Subcutaneous adipose tissue (tissue), 4 donors: Measurements from ENCODE around the gene KIF1A. TPM values are rescaled to one million over a fixed set of nuclear protein-coding genes. Genes with fewer than 3 reads are reported as not detected.

ENCODE experiments used
- total RNA-seq, 4 donors: library from RNA; depleted of rRNA; stranded (reverse); fragments of >200 nt; gene quantifications; one replicate each; pipeline ENCODE4 v1.1.0, GENCODE V29; 2016
- TF ChIP-seq, protein P1 (sequence below): fragments of 450-650 bp; IDR thresholded peaks from one replicate; pipeline ENCODE4 v1.5.1; 2016; ENCODE audit warnings: low read depth, mild to moderate bottlenecking, control low read depth, antibody characterized with exemption, moderate library complexity

KIF1A gene
- total RNA-seq, 4 donors from 2014 or later = not detected

GRCh38 chr2:240815761-240816583, 4.0 kb downstream of the KIF1A start:
- TF ChIP-seq, protein P1, sequence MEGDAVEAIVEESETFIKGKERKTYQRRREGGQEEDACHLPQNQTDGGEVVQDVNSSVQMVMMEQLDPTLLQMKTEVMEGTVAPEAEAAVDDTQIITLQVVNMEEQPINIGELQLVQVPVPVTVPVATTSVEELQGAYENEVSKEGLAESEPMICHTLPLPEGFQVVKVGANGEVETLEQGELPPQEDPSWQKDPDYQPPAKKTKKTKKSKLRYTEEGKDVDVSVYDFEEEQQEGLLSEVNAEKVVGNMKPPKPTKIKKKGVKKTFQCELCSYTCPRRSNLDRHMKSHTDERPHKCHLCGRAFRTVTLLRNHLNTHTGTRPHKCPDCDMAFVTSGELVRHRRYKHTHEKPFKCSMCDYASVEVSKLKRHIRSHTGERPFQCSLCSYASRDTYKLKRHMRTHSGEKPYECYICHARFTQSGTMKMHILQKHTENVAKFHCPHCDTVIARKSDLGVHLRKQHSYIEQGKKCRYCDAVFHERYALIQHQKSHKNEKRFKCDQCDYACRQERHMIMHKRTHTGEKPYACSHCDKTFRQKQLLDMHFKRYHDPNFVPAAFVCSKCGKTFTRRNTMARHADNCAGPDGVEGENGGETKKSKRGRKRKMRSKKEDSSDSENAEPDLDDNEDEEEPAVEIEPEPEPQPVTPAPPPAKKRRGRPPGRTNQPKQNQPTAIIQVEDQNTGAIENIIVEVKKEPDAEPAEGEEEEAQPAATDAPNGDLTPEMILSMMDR = no peak

GRCh38 chr2:240814946-240815760, 4.9 kb downstream of the KIF1A start:
- TF ChIP-seq, protein P1 = no peak

GRCh38 chr2:240814280-240814679, 5.7 kb downstream of the KIF1A start:
- TF ChIP-seq, protein P1 = no peak

- TF ChIP-seq, protein P1 = no peak
Measured at GRCh38 chr2:240813231-240813921, 6.6 kb downstream of the KIF1A start.

- TF ChIP-seq, protein P1 = no peak
Measured at GRCh38 chr2:240812721-240813120, 7.3 kb downstream of the KIF1A start.

- TF ChIP-seq, protein P1 = no peak
Measured at GRCh38 chr2:240812301-240812680, 7.7 kb downstream of the KIF1A start.
